ENCODE measurements around the gene LRRC49.
"Not testable (repeated sequence)": the region's sequence is repeated elsewhere in the genome, so short reads cannot be mapped to it uniquely, and the experiment has no call there.

Gene LRRC49

GRCh38 chr15:70854666-70854976 is 38.0 kb upstream of the LRRC49 start:
- DNase-seq (ENCODE audit: low read depth) = peak; percentile 57

DNA sequence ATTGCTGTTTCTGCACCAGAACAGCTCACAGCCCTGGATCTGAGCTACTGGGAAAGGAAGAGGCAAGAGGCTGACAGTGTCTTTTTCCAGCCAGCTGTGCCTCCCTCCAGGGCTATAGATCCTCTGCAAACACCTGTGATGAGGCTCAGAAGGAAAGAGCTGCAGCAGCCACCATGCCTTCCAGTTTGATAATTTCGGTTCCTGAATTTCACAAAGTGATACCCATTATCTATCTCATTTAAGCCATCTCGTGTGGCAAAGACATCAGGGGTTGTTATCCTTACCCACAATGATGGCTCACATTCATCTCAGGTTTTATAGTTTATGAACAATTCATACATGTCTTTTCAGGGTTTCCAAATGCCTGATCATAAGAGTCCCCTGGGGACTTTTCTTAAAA is 36.9 kb upstream of the LRRC49 start:
- no peak overlapping the region for H3K4me3 ChIP-seq (ENCODE audit: low read length)
- DNase-seq (ENCODE audit: low read depth) = no peak
- TF ChIP-seq, protein P1, sequence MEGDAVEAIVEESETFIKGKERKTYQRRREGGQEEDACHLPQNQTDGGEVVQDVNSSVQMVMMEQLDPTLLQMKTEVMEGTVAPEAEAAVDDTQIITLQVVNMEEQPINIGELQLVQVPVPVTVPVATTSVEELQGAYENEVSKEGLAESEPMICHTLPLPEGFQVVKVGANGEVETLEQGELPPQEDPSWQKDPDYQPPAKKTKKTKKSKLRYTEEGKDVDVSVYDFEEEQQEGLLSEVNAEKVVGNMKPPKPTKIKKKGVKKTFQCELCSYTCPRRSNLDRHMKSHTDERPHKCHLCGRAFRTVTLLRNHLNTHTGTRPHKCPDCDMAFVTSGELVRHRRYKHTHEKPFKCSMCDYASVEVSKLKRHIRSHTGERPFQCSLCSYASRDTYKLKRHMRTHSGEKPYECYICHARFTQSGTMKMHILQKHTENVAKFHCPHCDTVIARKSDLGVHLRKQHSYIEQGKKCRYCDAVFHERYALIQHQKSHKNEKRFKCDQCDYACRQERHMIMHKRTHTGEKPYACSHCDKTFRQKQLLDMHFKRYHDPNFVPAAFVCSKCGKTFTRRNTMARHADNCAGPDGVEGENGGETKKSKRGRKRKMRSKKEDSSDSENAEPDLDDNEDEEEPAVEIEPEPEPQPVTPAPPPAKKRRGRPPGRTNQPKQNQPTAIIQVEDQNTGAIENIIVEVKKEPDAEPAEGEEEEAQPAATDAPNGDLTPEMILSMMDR (conservative IDR thresholded peaks at IDR 0.05; ENCODE audit: low read length) = no peak

More at GRCh38 chr15:70854666-70854976, 38.0 kb upstream of the LRRC49 start:
- peak overlapping the region; percentile 69 for H3K4me3 ChIP-seq (ENCODE audit: low read length)
- TF ChIP-seq, protein P1 (conservative IDR thresholded peaks at IDR 0.05; ENCODE audit: low read length) = peak; percentile 40

GRCh38 chr15:70856177-70856883 is 36.3 kb upstream of the LRRC49 start:
- TF ChIP-seq, protein P1 (conservative IDR thresholded peaks at IDR 0.05; ENCODE audit: low read length) = no peak
- peak; percentile 62 for DNase-seq (ENCODE audit: low read depth)
- peak overlapping the region; percentile 17 for H3K4me3 ChIP-seq (ENCODE audit: low read length)

GRCh38 chr15:70856884-70857561 is 35.6 kb upstream of the LRRC49 start:
- peak overlapping the region; percentile 17 for H3K4me3 ChIP-seq (ENCODE audit: low read length)
- DNase-seq (ENCODE audit: low read depth) = peak; percentile 99
- TF ChIP-seq, protein P1 (conservative IDR thresholded peaks at IDR 0.05; ENCODE audit: low read length) = no peak

DNA sequence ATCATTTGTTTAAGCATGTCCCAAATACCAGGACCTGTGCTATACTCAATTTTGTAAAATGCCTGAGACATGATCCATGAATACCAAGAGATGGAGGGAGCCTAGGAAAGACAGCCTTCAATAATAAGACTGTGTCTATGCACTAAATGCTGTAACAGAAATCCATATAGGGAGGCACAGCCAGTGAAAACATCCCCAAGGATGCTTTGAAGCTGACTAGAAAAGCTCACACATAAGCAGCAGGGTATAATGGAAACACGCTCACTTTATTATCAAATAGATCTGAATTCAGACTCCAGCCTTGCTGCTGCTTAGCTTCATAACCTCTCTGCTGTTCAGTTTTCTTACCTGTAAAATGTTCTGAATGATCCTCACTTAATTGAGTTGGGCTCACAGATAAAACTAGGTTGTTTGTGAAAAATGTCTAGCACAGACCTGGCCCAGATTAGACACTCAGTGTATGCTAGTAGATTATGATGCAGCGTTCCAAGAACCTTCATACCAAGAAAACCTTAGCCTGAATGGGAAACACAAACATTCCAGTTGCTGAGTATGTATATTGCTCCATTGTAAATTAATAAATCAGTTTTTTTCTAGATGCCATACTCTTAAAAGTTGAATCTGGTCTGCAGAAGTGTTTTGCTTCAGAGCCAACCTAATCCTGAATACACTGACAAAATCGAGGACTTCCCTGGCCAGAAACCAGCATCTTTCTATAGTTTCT is 34.9 kb upstream of the LRRC49 start:
- TF ChIP-seq, protein P1 (conservative IDR thresholded peaks at IDR 0.05; ENCODE audit: low read length) = no peak
- peak; percentile 62 for DNase-seq (ENCODE audit: low read depth)
- no peak overlapping the region for H3K4me3 ChIP-seq (ENCODE audit: low read length)

GRCh38 chr15:70858614-70859321 is 33.9 kb upstream of the LRRC49 start:
- not testable (repeated sequence) for H3K4me3 ChIP-seq (ENCODE audit: low read length); DNase-seq (ENCODE audit: low read depth)

GRCh38 chr15:70859322-70859908 is 33.2 kb upstream of the LRRC49 start:
- TF ChIP-seq, protein P1 (conservative IDR thresholded peaks at IDR 0.05; ENCODE audit: low read length) = no peak
- H3K4me3 ChIP-seq (ENCODE audit: low read length) = no peak overlapping the region

More at GRCh38 chr15:70859322-70859908, 33.2 kb upstream of the LRRC49 start:
- no peak for DNase-seq (ENCODE audit: low read depth)

Data from AG10803 (cell line).